KMS-11 (cell line): ENCODE measurements around the gene LRRK1.

Experiments used
- H2AFZ ChIP-seq: fragments of 200-600 bp; sonication (generic); 2 replicates; pipeline ENCODE4 v1.6.1; 2016; ENCODE audit warnings: antibody characterized with exemption, mixed run types, low read depth
- H3K27ac ChIP-seq: fragments of 200-600 bp; sonication (generic); 2 replicates; pipeline ENCODE4 v1.6.1; 2016; ENCODE audit warnings: mild to moderate bottlenecking, mixed run types
- H3K27me3 ChIP-seq: fragments of 200-600 bp; sonication (generic); 2 replicates; pipeline ENCODE4 v1.6.1; 2017; ENCODE audit warnings: mild to moderate bottlenecking, low read depth, mixed run types, moderate library complexity; ENCODE audit not compliant: insufficient read depth
- H3K36me3 ChIP-seq: fragments of 200-600 bp; sonication (generic); 2 replicates; pipeline ENCODE4 v1.6.1; 2017; ENCODE audit warnings: mild to moderate bottlenecking, mixed run types; ENCODE audit not compliant: insufficient read depth
- H3K4me1 ChIP-seq: fragments of 200-600 bp; sonication (generic); 2 replicates; pipeline ENCODE4 v1.6.1; 2016; ENCODE audit warnings: mild to moderate bottlenecking, low read depth, mixed run types; ENCODE audit not compliant: poor library complexity, severe bottlenecking
- H3K4me2 ChIP-seq: fragments of 200-600 bp; sonication (generic); 2 replicates; pipeline ENCODE4 v1.7.0; 2016; ENCODE audit warnings: mild to moderate bottlenecking, mixed run types
- H3K4me3 ChIP-seq: fragments of 200-600 bp; sonication (generic); IDR thresholded peaks from 2 replicates; pipeline ENCODE4 v1.6.1; 2017; ENCODE audit warnings: low read depth, low read length, mixed read lengths; ENCODE audit not compliant: insufficient read depth
- H3K79me2 ChIP-seq: fragments of 200-600 bp; sonication (generic); 2 replicates; pipeline ENCODE4 v1.6.1; 2016; ENCODE audit warnings: low read depth, mixed run types; ENCODE audit not compliant: insufficient read depth
- H3K9ac ChIP-seq: fragments of 200-600 bp; sonication (generic); 2 replicates; pipeline ENCODE4 v1.6.1; 2016; ENCODE audit warnings: mild to moderate bottlenecking, mixed run types
- H4K20me1 ChIP-seq: fragments of 200-600 bp; sonication (generic); 2 replicates; pipeline ENCODE4 v1.6.1; 2016; ENCODE audit warnings: mild to moderate bottlenecking, mixed run types; ENCODE audit not compliant: insufficient read depth
- CTCF ChIP-seq: fragments of 200-600 bp; sonication (generic); conservative IDR thresholded peaks from 2 replicates; pipeline ENCODE4 v1.6.1; 2017; ENCODE audit warnings: low read depth, mild to moderate bottlenecking, antibody characterized with exemption, low read length, moderate library complexity, mixed read lengths

LRRK1 gene

GRCh38 chr15:100900136-100900794, 18.9 kb upstream of the LRRK1 start:
- Histone ChIP-seq H3K27me3 (no peaks in the 10 kb centered on the region), H2AFZ (no peak overlapping the region), H3K4me1 (no peaks in the 10 kb centered on the region), H3K4me2 (no peak overlapping the region), H3K79me2 (no peaks in the 10 kb centered on the region), H3K36me3 (no peaks in the 10 kb centered on the region), H3K9ac (no peak overlapping the region), H3K27ac (no peak overlapping the region), H3K4me3 (no peak overlapping the region), H4K20me1 (no peaks in the 10 kb centered on the region)
- no peak for TF ChIP-seq CTCF

GRCh38 chr15:100900795-100901169, 18.4 kb upstream of the LRRK1 start:
- TF ChIP-seq CTCF: no peak
- Histone ChIP-seq H3K4me1 (no peaks in the 10 kb centered on the region), H2AFZ (no peak overlapping the region), H3K4me2 (no peak overlapping the region), H3K79me2 (no peaks in the 10 kb centered on the region), H4K20me1 (no peaks in the 10 kb centered on the region), H3K27me3 (no peaks in the 10 kb centered on the region), H3K36me3 (no peaks in the 10 kb centered on the region), H3K9ac (no peak overlapping the region), H3K4me3 (no peak overlapping the region), H3K27ac (no peak overlapping the region)

GRCh38 chr15:100901296-100901695, 17.9 kb upstream of the LRRK1 start:
- Histone ChIP-seq H3K9ac (no peak overlapping the region), H3K4me2 (no peak overlapping the region), H3K4me3 (no peak overlapping the region), H3K4me1 (no peaks in the 10 kb centered on the region), H3K27ac (no peak overlapping the region), H3K36me3 (no peaks in the 10 kb centered on the region), H4K20me1 (no peaks in the 10 kb centered on the region), H3K79me2 (no peaks in the 10 kb centered on the region), H3K27me3 (no peaks in the 10 kb centered on the region), H2AFZ (no peak overlapping the region)
- TF ChIP-seq CTCF: no peak

- Histone ChIP-seq H3K79me2 (no peaks in the 10 kb centered on the region), H3K36me3 (no peaks in the 10 kb centered on the region), H3K4me2 (no peak overlapping the region), H3K9ac (no peak overlapping the region), H3K27ac (no peak overlapping the region), H2AFZ (no peak overlapping the region), H3K4me1 (no peaks in the 10 kb centered on the region), H3K4me3 (no peak overlapping the region), H4K20me1 (no peaks in the 10 kb centered on the region), H3K27me3 (no peaks in the 10 kb centered on the region)
- no peak for TF ChIP-seq CTCF
These were observed 17.3 kb upstream of the LRRK1 start for GRCh38 chr15:100901702-100902435.
